GM06990 (cell line): Measurements from ENCODE around the gene IGF1R.

Source experiments
- DNase-seq: peaks from one replicate; pipeline ENCODE4 v3.0.0-alpha.2; 2011; ENCODE audit not compliant: insufficient read length; ENCODE audit errors: extremely low read depth
- H3K27me3 ChIP-seq: replicated peaks from 2 replicates; pipeline ENCODE4 v1.6.0; 2011; ENCODE audit warnings: low read length; ENCODE audit not compliant: control insufficient read depth, insufficient read depth
- H3K36me3 ChIP-seq: 2 replicates; pipeline ENCODE4 v1.5.1; 2011; ENCODE audit warnings: low read length; ENCODE audit not compliant: control insufficient read depth, insufficient read depth
- H3K4me3 ChIP-seq: replicated peaks from 2 replicates; pipeline ENCODE4 v1.5.1; 2011; ENCODE audit warnings: low read depth, mild to moderate bottlenecking, control low read depth, low read length
- CTCF ChIP-seq: IDR thresholded peaks from 2 replicates; pipeline ENCODE4 v1.5.1; 2011; ENCODE audit warnings: low read length, control low read depth, mild to moderate bottlenecking, inconsistent platforms; ENCODE audit not compliant: insufficient read depth, poor library complexity, severe bottlenecking

The IGF1R gene

GRCh38 chr15:98874773-98875172 is 226.4 kb downstream of the IGF1R start:
- no peak for DNase-seq
- H3K4me3 ChIP-seq, result no peak overlapping the region

GRCh38 chr15:98875309-98875708 is 227.0 kb downstream of the IGF1R start:
- DNase-seq, result no peak
- no peak overlapping the region for H3K4me3 ChIP-seq
- no peaks in the 10 kb centered on the region for H3K36me3 ChIP-seq
- no peaks in the 10 kb centered on the region for H3K27me3 ChIP-seq
- no peak for TF ChIP-seq CTCF

More at GRCh38 chr15:98874773-98875172, 226.4 kb downstream of the IGF1R start:
- TF ChIP-seq CTCF, result no peak
- Histone ChIP-seq H3K36me3 (no peaks in the 10 kb centered on the region), H3K27me3 (no peaks in the 10 kb centered on the region)

GRCh38 chr15:98876451-98877369 is 228.4 kb downstream of the IGF1R start:
- DNase-seq, result no peak
- no peak for TF ChIP-seq CTCF
- Histone ChIP-seq H3K27me3 (no peaks in the 10 kb centered on the region), H3K36me3 (no peaks in the 10 kb centered on the region), H3K4me3 (no peak overlapping the region)

- H3K36me3 ChIP-seq, result no peaks in the 10 kb centered on the region
- TF ChIP-seq CTCF, result no peak
- H3K27me3 ChIP-seq, result no peaks in the 10 kb centered on the region
- DNase-seq, result no peak
- H3K4me3 ChIP-seq, result no peak overlapping the region
Measured at GRCh38 chr15:98878172-98878571, 229.8 kb downstream of the IGF1R start.

GRCh38 chr15:98878862-98879261 is 230.5 kb downstream of the IGF1R start:
- TF ChIP-seq CTCF, result no peak
- H3K27me3 ChIP-seq, result no peaks in the 10 kb centered on the region
- DNase-seq, result no peak
- H3K36me3 ChIP-seq, result no peaks in the 10 kb centered on the region
- H3K4me3 ChIP-seq, result no peak overlapping the region
